ENCODE results near the gene SIRT6. TPM values are rescaled to one million over a fixed set of nuclear protein-coding genes. Genes with fewer than 3 reads are reported as not detected.
A peak's percentile ranks its signal among the peaks of the same experiment; 100 is the strongest.
"Not testable (repeated sequence)": the region's sequence is repeated elsewhere in the genome, so short reads cannot be mapped to it uniquely, and the experiment has no call there.

SIRT6 gene
- total RNA-seq, 1 donor from 2014 or later, result 26.0 TPM

DNA sequence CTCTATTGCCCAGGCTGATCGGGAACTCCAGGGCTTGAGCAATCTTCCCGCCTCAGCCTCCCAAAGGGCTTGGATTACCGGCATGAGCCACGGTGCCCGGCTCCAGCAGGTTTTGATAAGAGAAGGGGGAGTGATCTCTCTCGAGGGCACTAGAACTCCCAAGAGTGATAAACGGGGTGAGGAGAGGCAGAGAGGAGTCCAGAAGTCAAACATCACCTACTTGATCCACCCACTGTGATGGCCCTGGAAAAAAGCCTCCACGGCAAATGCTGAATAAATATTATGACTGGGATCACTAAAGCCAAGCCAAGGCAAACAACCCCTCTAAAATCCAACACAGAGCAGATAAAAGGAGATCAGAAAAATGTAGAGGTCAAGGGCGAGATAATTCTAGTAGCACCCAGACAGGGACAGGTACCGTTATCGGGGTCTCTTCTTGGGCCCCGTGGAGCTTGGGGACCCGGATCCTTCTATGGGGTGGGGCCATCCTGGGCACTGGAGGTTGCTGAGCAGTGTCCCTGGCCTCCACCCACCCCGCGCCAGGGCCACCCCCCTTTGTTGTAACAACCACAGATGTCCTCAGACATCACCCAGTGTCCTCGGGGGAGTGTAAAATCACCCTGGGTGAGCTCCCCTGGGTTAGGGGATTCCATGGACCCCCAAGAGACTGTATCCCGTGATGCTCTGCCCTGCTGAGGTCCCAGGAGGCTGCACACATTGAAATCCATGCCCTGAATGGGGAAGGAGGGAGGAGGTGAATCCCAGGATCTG, 32.7 kb downstream of the SIRT6 start:
- H3K4me1 Mint-ChIP-seq (ENCODE audit: unreplicated experiment), result peaks cover 1% of the 10 kb centered on the region
- H3K27ac Mint-ChIP-seq (ENCODE audit: unreplicated experiment), result no peak overlapping the region
- H3K27me3 Mint-ChIP-seq (ENCODE audit: unreplicated experiment), result peaks cover 17% of the 10 kb centered on the region
- no peak for DNase-seq (ENCODE audit: extremely low spot score, unreplicated experiment)
- no peaks in the 10 kb centered on the region for H3K9me3 Mint-ChIP-seq (ENCODE audit: unreplicated experiment)
- TF ChIP-seq, protein P1, sequence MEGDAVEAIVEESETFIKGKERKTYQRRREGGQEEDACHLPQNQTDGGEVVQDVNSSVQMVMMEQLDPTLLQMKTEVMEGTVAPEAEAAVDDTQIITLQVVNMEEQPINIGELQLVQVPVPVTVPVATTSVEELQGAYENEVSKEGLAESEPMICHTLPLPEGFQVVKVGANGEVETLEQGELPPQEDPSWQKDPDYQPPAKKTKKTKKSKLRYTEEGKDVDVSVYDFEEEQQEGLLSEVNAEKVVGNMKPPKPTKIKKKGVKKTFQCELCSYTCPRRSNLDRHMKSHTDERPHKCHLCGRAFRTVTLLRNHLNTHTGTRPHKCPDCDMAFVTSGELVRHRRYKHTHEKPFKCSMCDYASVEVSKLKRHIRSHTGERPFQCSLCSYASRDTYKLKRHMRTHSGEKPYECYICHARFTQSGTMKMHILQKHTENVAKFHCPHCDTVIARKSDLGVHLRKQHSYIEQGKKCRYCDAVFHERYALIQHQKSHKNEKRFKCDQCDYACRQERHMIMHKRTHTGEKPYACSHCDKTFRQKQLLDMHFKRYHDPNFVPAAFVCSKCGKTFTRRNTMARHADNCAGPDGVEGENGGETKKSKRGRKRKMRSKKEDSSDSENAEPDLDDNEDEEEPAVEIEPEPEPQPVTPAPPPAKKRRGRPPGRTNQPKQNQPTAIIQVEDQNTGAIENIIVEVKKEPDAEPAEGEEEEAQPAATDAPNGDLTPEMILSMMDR (IDR thresholded peaks at IDR 0.05), result no peak
- H3K4me3 Mint-ChIP-seq (ENCODE audit: unreplicated experiment), result no peak overlapping the region
- H3K36me3 Mint-ChIP-seq (ENCODE audit: unreplicated experiment), result no peaks in the 10 kb centered on the region

DNA sequence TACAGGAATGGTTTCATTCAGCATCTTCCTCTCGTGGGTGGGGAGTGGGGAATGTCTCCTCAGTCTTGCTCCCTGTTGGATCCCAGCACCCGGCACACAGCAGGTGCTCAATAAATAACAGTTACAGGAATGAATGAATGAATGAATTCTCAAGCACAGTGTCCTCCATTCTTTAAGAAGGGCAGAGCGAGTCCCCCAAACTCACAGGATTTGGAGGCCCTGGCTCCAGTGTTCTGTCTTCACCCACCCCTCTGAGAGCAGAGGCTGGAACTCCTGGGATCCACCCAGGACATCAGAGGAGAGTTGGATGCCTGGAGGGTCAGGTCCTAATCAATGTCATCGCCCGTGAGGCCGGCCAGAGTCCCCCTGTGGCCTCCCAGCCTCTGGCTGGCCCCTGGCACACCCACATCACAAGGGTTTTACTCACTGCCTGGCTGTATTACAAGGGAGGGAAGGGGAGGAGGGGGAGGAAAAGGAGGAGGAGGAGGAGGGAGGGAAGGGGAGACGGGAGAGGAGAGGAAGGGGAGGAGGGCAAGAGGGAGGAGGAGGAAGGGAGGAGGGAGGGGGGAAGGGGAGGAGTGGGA, 37.6 kb downstream of the SIRT6 start:
- peaks cover 7% of the 10 kb centered on the region for H3K27me3 Mint-ChIP-seq (ENCODE audit: unreplicated experiment)
- peaks cover 4% of the 10 kb centered on the region for H3K4me1 Mint-ChIP-seq (ENCODE audit: unreplicated experiment)
- no peak for DNase-seq (ENCODE audit: extremely low spot score, unreplicated experiment)
- no peaks in the 10 kb centered on the region for H3K9me3 Mint-ChIP-seq (ENCODE audit: unreplicated experiment)
- TF ChIP-seq, protein P1 (IDR thresholded peaks at IDR 0.05), result no peak
- no peak overlapping the region for H3K27ac Mint-ChIP-seq (ENCODE audit: unreplicated experiment)
- no peaks in the 10 kb centered on the region for H3K36me3 Mint-ChIP-seq (ENCODE audit: unreplicated experiment)
- no peak overlapping the region for H3K4me3 Mint-ChIP-seq (ENCODE audit: unreplicated experiment)

DNA sequence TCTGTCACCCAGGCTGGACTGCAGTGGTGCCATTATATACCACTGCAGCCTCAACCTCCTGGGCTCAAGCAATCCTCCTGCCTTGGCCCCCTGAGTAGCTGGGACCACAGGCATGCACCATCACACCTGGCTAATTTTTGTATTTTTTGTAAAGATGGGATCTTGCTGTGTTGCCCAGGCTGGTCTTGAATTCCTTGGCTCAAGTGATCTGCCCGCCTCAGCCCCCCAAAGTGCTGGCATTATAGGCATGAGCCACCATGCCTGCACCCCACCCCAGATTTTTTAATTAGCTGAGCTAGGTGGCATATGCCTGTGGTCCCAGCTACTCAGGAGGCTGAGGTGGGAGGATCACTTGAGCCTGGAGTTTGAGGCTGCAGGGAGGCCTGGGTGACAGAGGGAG, 39.4 kb downstream of the SIRT6 start:
- not testable (repeated sequence) for H3K36me3 Mint-ChIP-seq (ENCODE audit: unreplicated experiment); H3K4me1 Mint-ChIP-seq (ENCODE audit: unreplicated experiment); H3K9me3 Mint-ChIP-seq (ENCODE audit: unreplicated experiment); H3K27ac Mint-ChIP-seq (ENCODE audit: unreplicated experiment); H3K27me3 Mint-ChIP-seq (ENCODE audit: unreplicated experiment); DNase-seq (ENCODE audit: extremely low spot score, unreplicated experiment); H3K4me3 Mint-ChIP-seq (ENCODE audit: unreplicated experiment)

DNA sequence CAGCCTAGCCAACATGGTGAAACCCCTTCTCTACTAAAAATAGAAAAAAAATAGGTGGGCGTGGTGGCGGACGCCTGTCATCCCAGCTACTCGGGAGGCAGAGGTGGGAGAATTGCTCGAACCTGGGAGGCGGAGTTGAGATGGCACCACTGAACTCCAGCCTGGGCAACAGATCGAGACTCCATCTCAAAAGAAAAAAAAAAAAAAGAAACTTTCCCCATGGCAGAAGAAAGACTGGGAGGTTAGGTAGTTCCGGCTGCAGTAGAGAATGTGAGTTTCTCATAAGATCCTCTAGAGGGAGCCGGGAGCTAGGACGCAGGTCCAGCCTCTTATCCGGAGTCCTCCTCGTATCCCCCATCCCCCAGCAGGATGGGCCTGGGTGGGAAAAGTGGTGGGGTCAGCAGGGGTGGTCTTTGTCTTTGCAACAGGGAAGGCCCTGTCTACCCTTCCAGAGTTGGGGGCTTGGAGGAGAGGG, 42.1 kb downstream of the SIRT6 start:
- Mint-ChIP-seq H3K27ac (ENCODE audit: unreplicated experiment) (no peak overlapping the region), H3K4me3 (ENCODE audit: unreplicated experiment) (no peak overlapping the region), H3K4me1 (ENCODE audit: unreplicated experiment) (peaks cover 5% of the 10 kb centered on the region), H3K27me3 (ENCODE audit: unreplicated experiment) (no peaks in the 10 kb centered on the region), H3K36me3 (ENCODE audit: unreplicated experiment) (no peaks in the 10 kb centered on the region), H3K9me3 (ENCODE audit: unreplicated experiment) (no peaks in the 10 kb centered on the region)
- no peak for DNase-seq (ENCODE audit: extremely low spot score, unreplicated experiment)
- TF ChIP-seq, protein P1 (IDR thresholded peaks at IDR 0.05), result peak; percentile 64

DNA sequence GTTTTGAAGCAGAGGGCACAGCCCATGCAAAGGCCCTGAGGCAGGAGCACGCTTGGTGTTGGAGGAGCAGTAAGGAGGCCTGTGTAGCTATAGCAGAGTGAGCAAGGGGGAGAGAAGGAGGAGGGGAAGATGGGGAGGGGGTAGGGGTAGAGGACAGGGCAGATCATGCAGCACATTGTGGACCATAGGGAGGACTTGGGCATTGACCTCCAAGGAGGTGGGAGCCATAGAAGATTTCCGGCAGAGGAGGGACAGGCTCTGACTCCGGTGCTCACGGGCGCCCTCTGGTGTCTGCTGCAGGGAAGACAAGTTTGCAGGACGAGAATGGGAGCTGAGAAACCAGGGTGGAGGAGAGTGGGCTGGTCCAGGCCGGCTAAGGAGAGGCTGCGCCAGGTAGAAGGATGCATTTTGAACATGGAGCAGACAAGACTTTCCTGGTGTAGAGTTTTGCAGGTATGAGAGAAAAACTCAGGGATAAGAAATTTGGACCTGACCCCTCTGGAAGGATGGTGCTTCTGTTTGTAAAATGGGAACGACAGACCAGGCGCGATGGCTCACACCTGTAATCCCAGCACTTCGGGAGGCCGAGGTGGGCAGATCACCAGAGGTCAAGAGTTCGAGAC, 42.6 kb downstream of the SIRT6 start:
- Mint-ChIP-seq H3K36me3 (ENCODE audit: unreplicated experiment) (no peaks in the 10 kb centered on the region), H3K4me3 (ENCODE audit: unreplicated experiment) (no peak overlapping the region), H3K27me3 (ENCODE audit: unreplicated experiment) (no peaks in the 10 kb centered on the region), H3K27ac (ENCODE audit: unreplicated experiment) (no peak overlapping the region), H3K4me1 (ENCODE audit: unreplicated experiment) (peaks cover 5% of the 10 kb centered on the region), H3K9me3 (ENCODE audit: unreplicated experiment) (no peaks in the 10 kb centered on the region)
- DNase-seq (ENCODE audit: extremely low spot score, unreplicated experiment), result peak; percentile 90
- TF ChIP-seq, protein P1 (IDR thresholded peaks at IDR 0.05), result peak; percentile 65

All from osteocyte (in vitro differentiated cells).